HG03280 (cell line): ENCODE data around the gene PRKCZ.

Source experiments
- ATAC-seq: cut with Tn5 transposase; IDR thresholded peaks from one replicate; pipeline ENCODE4 v1.9.1; 2021; ENCODE audit warnings: mild to moderate bottlenecking, moderate library complexity; ENCODE audit not compliant: unreplicated experiment

Gene PRKCZ

DNA sequence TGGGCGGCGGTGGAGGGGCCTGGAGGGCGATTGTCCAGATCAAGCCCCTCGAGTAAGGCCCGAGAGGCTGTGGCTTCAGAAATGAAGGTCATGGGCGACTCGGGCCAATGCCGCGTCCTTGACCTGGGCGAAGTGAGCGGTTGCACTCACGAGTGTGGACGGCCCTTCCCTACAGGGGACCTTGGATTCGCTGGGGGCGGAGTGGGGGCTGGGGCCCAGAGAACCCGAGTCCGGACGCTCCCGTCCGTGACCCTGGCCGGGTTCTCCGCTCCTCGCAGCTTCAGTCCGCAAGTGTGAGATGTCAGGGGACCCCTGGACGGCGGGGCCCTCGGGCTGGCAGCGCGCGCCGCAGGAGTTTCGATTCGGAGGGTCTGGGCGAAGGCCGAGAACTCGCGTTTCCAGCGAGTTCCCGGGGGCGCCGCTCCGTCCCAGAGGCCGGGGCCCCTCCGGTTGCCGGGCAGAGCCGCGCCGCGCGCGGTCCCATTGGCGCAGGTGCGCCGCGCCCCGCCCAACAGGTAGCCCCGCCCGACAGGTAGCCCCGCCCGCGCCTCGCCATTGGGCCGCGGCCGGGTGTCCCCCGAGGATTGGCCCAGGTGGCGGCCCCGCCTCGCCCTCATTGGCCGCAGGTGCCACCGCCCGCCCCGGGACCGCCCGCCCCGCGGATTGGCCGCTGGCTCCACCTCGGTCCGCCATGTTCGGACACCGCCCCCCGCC lies at the start of gene PRKCZ:
PRKCZ (plus strand) TSS at position 694 of the 714 bp plus-strand sequence. CDS start 220 bp downstream, outside the sequence.
- ATAC-seq, result no peak

DNA sequence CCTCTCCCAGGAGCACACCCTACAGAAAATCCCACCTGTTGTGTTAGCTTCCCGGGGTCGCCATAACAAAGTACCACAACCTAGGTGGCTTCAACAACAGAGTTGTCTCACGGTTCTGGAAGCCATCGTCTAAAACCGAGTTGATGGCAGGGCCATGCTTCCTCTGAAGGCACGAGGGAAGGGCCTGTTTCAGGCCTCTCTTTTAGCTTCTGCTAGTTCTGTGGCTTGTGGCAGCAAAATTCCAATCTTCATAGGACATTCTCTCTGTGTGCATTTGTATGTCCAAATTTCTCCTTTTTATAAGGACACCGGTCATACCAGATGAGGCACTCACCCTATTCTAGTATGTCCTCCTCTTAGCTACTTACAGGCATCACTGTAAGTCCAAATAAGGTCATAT lies 49.8 kb upstream of the PRKCZ start:
- ATAC-seq, result no peak

DNA sequence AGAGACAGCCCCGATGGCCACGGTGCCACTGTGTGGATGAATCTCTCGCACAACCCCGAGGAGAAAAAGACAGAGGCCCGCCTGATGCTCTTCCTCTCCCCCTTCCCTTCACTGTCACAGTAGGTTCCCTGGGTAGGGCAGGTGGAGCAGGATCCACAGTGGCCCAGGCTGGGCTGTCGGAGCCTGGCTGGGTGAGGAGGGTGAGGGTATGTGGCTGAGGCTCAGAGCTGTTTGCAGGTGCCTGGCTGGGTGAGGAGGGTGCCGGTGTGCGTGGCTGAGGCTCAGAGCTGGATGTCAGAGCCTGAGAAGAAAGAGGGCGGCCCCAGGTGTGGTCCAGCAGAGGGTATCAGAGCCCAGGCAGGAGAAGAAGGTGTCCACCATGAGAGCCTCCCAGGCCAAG lies 49.4 kb upstream of the PRKCZ start:
- no peak for ATAC-seq

DNA sequence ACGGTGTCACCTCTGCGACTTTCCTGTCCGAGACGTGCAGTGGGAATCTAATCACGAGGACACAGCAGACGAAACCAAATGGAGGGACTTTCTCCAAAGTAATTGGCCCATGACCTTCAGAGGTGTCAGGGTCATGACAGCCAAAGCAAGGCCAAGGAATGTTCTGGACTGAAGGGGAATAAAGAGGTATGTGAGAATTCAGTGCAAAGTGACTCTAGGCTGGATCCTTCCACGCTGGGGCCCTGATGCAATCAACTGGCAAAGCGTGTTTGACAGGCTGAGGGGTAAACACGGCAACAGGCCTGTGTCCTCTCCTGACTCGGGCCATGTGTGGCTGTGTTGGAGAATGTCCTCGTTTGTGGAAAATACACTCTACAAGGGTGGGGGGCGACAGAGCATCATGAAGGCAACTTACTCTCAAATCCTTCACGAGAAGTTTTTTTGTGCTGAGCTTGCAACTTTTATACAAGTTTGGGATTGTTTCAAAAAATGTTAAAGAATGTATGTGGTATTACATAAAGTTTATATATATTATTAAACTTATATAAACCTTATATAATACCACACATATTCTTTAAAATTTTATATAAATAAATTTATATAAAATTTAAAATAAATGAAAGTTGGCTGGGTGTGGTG lies 48.3 kb upstream of the PRKCZ start:
- ATAC-seq, result no peak

DNA sequence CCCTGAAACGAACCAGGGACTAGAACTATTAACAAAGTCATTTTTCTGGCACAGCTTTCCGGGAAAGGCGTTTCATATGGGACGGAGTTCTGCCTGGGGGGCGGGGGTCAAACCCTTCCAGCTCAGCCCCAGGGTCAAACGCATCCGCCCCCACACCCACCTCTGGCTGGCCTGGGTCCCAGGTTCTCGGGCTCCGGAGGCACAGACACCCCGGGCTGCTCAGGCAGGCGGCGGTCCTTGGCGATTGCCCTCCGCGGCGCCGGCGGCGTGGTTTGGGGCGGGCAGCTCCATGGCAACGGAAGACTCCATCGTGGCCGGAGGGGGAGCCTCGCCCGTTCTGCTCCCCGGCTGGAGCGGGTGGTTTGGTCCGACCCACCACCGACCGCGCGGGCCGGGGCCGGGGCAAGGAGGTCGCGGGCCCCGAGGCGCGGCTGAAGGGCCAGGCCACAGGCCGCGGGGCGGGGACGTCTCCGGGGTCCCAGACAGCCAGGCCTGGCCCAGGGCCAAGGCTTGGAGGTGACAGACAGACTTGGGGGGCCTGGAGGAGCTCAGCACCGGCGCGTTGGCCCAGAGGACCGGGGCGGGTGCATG lies 46.6 kb upstream of the PRKCZ start, which contains the start of gene CFAP74:
CFAP74 (minus strand) TSS at position 246 of the 591 bp plus-strand sequence. CDS start 12,830 bp downstream, outside the sequence.
- no peak for ATAC-seq

DNA sequence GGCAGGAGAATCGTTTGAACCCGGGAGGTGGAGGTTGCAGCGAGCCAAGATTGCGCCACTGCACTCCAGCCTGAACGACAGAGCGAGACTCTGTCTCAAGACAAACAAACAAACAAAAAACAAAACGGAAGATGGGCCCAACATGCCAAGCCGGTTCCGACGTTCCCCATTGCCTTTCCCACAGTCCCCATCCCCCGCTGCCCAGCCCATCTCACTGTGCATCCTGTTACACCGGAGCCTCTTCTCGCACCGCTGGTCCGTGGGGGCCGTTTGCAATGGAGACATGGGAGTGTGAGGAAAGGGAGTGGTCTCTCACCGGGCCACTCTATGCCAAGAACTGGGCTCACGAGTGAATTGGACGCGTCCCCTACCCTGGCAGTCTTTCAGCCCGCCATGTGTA lies 45.4 kb upstream of the PRKCZ start:
- ATAC-seq, result no peak

DNA sequence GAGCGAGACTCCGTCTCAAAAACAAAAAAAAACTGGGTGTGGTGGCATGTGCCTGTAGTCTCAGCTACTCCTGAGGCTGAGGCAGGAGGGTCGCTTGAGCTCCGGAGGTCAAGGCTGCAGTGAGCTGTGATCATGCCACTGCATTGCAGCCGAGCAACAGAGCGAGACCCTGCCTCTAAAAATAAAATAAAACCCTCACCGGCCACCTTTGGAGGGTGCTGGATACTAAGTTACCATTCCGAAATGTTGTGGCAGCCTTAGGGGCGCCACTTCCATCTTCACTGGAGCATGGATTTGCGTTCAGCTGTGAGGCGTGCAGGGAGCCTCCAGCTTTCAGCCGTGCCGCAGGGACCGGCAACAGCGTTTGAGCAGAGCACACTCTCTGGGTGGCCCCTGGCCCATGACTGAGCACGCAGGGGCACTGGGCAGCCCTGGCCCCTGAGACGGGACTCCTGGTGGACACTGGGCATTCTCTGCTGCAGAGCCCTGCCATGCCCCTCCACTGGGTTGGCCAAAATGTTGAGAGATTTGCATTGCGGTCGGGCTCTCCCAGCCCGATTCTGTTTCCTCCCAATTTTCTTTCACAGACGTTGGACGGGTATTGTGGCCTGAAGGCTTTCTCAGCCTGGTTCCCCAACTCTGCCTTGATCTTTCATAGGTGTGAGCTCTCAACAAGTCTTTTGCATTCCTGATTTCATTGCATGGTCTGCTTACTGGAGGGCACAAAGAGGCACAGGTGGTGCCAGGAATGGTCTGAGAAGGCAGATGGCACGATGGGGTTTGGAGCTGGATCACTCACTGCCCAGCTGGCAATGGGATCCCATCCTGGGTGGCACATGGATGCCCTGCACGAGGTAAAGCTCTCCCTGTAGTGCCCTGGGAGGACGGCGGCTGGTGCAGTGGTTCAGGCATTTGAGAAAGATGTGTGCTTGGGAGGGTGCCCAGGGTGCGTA lies 40.8 kb upstream of the PRKCZ start:
- ATAC-seq, result no peak

DNA sequence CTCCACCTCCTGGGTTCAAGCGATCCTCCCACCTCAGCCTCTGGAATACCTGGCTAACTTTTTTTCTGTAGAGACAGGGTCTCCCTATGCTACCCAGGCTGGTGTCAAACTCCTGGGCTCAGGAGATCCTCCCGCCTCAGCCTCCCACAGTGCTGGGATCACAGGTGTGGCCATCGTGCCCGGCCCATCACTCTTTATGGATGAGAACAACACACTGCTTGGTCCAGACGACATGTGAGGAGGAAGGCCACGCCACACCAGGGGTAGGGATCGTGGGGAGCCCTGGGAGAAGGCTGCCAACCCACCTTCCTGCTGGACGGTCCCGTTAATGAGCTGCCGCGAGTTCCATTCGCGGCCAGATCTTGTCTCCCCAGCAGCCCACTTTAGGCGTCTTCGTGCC lies 36.0 kb upstream of the PRKCZ start:
- no peak for ATAC-seq

DNA sequence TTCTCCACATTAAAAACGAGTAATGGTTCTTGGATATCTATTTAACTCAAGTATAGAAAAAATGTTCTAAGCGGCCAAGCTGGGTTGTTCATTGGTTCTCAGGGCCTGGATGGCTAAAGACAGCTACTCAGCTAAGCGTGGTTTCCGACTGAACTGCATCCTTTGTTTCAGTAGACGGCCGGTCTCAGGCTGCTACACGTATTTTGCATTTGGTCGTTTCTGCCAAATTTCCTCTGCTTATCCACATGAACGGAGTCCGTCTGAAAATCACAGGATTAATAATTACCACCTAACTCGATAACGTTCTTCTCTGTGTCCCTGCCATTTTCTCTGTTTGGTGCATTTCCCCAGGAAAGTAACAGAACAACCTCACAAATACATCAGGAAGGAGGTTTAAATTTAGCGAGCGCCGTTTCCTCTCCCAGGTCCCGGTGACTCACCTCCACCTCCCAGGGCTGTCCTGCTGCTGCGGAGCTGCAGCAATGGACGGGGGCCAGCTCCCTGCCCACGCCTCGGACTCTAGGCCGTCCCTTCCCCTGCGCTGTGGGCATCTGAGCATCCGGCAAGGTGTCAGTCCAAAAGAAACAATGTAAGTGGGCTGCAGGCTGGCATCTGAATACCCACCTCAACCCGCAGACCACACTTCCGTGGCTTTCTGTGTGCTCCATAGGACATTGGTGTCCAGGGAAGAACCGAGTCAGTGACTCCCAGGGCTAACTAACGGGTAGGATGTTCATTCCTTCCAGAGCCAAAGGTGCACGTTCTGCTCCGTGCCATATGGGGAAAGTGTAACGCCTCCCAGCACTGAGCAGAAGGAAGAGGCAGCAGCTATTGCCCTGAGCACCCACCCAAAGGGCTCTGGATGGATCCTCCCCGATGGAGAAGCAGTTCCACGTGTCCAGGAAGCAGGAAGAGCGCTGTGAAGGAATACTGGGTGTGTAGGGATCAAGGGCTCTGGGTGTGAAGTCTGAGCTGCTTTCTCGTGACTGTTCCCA lies 35.2 kb upstream of the PRKCZ start:
- ATAC-seq, result no peak

DNA sequence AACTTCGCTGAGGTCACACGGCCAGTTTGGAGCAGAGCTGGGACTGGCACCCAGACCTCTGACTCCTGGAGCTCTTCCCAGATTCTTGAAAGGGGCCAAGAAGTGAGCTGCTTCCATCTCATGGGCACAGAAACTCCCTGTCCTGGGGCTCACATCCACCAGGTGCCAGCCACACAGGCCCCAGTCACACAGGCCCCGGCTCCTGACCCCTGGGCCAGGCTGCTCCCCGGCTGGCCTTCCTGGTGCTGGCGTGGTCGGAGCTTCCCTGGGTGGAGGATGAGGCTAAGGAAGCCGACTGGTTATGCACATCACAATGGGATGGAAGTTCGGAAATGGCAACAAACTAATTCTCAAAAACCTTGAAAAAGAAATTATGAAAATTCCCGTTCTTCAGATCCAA lies 34.1 kb upstream of the PRKCZ start:
- ATAC-seq, result no peak

DNA sequence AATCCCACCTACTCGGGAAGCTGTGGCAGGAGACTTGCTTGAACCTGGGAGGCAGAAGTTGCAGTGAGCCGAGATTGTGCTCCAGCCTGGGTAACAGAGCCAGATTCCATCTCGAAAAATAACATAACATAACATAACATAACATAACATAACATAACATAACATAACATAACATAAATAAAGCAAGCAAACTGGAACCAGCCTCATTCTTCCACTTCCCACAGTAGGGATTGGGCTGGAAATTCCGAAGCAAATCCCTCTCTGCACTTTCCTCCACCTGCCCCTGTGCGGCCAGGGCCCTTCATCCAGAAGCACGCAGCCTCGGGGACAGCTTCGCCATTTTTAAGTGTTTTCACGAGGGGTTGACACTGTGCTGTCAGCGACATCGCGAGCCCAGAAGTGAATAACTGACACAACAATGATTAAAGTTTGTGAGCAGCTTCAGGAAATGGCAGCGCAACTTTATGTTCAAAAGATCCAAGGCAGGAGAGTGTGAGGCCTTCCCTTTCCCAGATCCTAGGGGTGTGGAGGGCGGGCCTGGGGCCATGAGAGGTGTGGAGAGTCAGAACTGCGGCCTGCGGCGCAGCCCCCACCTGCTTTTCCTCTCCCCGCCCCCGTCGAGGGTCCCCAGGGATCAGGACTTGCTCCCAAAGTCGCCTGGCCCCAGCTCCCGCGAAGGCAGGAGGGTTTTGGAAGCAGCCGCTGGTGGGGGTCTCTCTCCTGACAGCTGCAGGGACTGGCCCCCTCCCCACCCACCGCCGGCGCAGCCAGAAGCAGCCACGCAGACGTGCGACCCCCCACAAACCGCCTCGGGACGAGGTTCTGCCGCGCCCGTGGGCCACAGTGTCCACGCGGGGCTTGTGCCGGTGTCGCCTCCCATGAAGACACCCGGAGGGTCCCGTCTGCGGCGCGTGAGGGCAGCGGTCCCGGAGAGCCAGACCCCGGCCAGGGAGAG lies 31.7 kb upstream of the PRKCZ start:
- no peak for ATAC-seq

DNA sequence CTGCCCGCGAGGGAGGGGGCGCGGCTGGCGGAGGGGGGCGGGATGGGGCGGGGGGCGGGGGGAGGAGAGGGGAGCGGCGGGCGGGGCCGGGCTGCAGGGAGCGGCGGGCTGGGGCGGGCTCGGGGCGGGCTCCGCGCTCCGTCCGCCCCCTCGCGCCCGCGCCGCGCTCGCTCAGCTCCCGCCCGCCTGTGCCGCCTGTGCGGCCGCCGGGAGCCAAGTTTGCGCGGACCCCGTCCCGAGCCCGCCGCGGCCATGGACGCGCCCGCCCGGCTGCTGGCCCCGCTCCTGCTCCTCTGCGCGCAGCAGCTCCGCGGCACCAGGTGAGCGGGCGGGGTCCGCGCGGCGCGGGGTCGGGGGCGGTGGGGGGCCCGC lies 31.1 kb upstream of the PRKCZ start, which contains the start of gene GABRD:
GABRD (plus strand) TSS at position 174 of the 372 bp plus-strand sequence; CDS start at position 253, 79 bp downstream.
- ATAC-seq, result no peak

DNA sequence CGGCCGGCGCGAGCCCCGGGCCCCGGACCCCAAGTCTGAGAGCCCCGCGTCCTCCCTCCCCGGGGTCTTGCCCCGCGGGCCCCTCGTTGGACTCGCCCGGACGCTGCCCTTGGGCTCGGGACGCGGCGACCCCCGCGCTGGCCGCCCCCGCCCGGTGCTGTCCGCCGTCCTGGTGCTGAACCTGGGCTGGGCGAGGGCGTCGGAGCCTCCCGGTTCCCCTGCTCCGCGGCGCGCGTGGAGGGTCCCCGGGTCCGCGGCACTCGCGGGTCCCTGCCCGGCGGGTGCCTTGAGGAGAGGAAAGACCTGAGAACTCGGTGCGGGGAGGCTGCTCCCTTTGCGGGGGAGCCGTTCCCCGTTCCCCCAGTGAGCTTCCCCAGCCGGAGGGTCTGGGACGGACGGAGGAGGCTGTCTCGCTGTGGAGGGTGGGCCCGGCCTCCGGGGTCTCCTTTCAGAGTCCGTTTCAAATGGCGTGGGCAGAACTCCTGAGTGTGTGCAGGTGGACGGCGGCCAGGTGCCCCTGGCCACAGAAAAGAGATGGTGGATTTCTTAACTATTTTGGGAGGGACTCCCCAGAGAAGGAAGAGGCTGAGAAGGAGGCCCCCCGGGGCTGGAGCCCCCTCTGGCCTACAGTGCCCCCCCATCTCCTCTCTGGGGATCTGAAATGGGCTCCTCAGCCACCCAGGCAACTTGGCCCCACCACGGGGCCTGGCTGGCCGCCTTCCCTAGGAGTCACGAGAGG lies 30.5 kb upstream of the PRKCZ start:
- ATAC-seq, result no peak

DNA sequence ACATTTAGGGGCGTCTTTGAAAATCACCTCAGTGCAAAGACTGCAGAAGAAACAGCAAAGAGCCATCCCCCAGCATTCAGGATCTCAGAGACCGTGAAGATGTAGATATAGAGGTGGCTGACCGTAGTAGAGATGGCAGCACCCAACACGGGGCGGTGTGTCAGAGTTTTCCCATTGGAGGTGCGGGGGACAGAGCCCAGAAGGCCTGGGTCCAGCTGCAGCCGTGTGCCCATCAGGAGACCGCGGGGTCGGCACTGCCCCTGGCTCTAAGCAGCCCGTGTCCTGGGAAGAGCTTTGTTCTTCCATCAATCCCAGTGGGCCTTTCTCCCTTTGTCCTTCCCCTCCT lies 29.9 kb upstream of the PRKCZ start:
- no peak for ATAC-seq

DNA sequence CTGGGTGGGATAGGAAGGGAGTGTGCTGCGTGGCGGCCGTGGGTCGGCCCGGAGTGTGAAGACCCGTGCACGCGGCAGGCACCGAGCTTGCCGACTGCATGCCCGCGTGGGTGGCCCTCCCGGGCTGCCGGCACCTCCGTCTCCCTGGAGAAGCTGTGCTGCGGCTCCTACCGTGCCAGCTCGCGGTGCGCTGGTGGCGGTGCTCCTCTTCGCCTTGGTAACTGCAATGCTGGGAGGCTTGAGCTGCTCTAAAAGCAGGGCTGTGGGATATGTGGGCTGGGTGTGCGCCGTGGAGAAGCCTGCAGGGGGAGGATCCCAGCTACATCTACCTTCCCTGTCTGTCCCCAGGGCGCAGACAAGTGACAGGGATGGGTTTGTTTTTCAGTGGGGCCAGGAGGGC lies 28.7 kb upstream of the PRKCZ start:
- no peak for ATAC-seq

DNA sequence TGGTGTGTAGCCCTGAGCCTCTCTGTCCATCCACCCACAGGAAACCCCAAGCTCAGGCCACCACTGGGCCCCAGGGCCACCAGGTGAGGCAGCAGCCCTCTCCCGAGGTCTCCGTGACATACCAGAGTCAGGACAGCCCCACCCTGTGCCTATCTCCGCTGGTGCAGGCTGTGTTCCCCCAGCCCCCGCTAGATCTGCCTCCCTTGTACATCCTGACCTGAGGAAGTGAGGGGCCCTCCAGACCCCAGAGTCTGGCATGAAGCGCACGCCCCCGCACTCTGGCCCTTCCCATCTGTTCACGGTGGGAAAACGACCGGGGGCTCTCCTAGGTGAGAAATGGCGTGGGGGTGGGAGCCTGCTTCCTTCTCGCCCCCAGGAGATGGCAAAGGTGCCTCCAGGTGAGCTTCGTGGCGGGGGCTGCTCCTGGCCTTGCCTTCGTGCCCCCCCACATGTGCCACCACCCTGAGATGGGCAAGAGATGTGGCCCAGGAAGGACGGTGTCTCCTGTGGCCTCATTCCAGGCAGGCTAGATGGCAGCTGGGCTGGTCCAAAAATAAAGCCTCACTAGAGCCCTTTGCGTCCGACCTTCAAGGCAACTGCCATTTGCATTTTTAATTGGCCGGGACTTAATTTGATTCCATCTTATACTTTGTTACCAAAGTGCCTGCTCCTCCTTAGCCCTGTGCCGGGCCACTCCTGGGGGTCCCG lies 28.0 kb upstream of the PRKCZ start:
- no peak for ATAC-seq

DNA sequence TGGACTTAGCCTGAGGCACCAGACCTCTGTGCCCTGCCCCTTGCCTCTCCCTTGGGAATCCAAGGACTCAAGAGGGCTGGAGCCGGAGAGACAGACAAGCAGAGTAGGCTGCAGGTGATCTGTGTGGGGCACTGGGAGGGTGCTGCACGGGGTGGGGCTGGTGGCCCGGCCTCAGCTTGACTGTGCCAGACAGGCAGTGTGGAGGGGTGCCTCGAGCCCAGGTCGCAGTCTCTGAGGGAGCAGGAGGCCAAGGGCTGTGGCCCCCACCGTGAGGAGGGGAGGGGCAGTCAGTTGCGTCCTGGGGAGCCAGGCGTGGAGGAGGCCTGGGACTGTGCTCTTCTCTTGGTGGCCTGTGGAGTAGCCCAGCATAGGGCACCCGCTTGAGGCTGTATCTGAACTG lies 27.0 kb upstream of the PRKCZ start:
- no peak for ATAC-seq
